Aorta (tissue), 5 donors: Measurements from ENCODE around the gene ZDHHC19. TPM values are rescaled to one million over a fixed set of nuclear protein-coding genes. Genes with fewer than 3 reads are reported as not detected.

Experiments
- ATAC-seq: fragments of 200-7000 bp; cut with Tn5 transposase; one replicate; pipeline ENCODE4 v1.9.1; 2022; ENCODE audit warnings: moderate library complexity; ENCODE audit not compliant: low FRiP score
- DNase-seq, 2 donors: peaks; one replicate each; pipeline ENCODE4 v3.0.0-alpha.2; 2020
- H3K27ac ChIP-seq, 2 donors: one replicate each; pipeline ENCODE4 v1.5.1; 2013; ENCODE audit warnings: low read length in 2 of 2, mild to moderate bottlenecking in 2 of 2, moderate library complexity in 2 of 2, control low read depth in 1 of 2, inconsistent platforms in 1 of 2, low read depth in 1 of 2
- H3K27me3 ChIP-seq, 2 donors: one replicate each; pipeline ENCODE4 v1.6.1; 2013; ENCODE audit warnings: control low read depth in 1 of 2, low read length in 1 of 2, mild to moderate bottlenecking in 1 of 2, moderate library complexity in 1 of 2; ENCODE audit not compliant: insufficient read depth in 2 of 2, control insufficient read depth in 1 of 2
- H3K36me3 ChIP-seq, 2 donors: one replicate each; pipeline ENCODE4 v1.6.1; 2013; ENCODE audit warnings: control low read depth in 1 of 2, low read length in 1 of 2, mild to moderate bottlenecking in 1 of 2; ENCODE audit not compliant: insufficient read depth in 2 of 2, control insufficient read depth in 1 of 2
- H3K4me1 ChIP-seq, 2 donors: one replicate each; pipeline ENCODE4 v1.6.1; 2013; ENCODE audit warnings: low read length in 2 of 2, control low read depth in 1 of 2, mild to moderate bottlenecking in 1 of 2, moderate library complexity in 1 of 2; ENCODE audit not compliant: insufficient read depth in 2 of 2, control insufficient read depth in 1 of 2
- H3K4me3 ChIP-seq, 2 donors: one replicate each; pipeline ENCODE4 v1.5.1; 2013; ENCODE audit warnings: low read length in 2 of 2, control low read depth in 1 of 2, mild to moderate bottlenecking in 1 of 2
- H3K9me3 ChIP-seq: one replicate; pipeline ENCODE4 v1.6.1; 2013; ENCODE audit warnings: mild to moderate bottlenecking, low read length; ENCODE audit not compliant: control insufficient read depth
- WGBS, 2 donors: extraction: QIAGEN DNeasy Blood & Tissue Kit; methylation state at CpG; one replicate each; pipeline ENCODE4 v1.1.7; 2013; 5-methylcytosine and 5-hydroxymethylcytosine counted together
- intact Hi-C, 2 donors: fragments of 100-400 bp; cut with DNase I; formaldehyde crosslinking; loops; one replicate each; pipeline versions ENCODE4 v1.14.2 to v1.15.0; 2022
- polyA plus RNA-seq, 2 donors: library from polyadenylated mRNA; stranded (reverse); fragments of 200-250 nt; gene quantifications; one replicate each; pipeline ENCODE4 v1.2.3, GENCODE V29; 2013
- total RNA-seq, 2 donors: library from RNA; stranded (reverse); fragmentation: NEBNext Ultra II Directional; extraction: Animal tissue kit (Norgen Biotek cat#: 25700); gene quantifications; one replicate each; pipeline ENCODE4 v1.2.1, GENCODE V29; 2021
- donor health status: healthy with polysubstance abuse.
- donor health status: Bipolar disorder and iron deficiency.
- donor health status: DM: no; HTN: no; CAD: no.
- donor health status: DM: no; HTN: no; CAD: no.
- donor health status: DM: yes; HTN: yes; CAD: no.

The ZDHHC19 gene
- total and polyA plus RNA-seq, 4 donors = 0.72 to 0.97 TPM; not detected in 2

GRCh38 chr3:196240424-196240823 is 29.2 kb upstream of the ZDHHC19 start:
- H3K4me3 ChIP-seq = no peak overlapping the region
- DNase-seq = no peak
- H3K36me3 ChIP-seq = peaks cover 6 to 9% of the 10 kb centered on the region in 2 donors
- no peaks in the 10 kb centered on the region for H3K9me3 ChIP-seq
- H3K27ac ChIP-seq = no peak overlapping the region
- H3K27me3 ChIP-seq = no peaks in the 10 kb centered on the region
- H3K4me1 ChIP-seq = no peaks in the 10 kb centered on the region
- intact Hi-C loops = no loop called here
- 67 to 69% methylated on average over 4 of the region's 4 CpGs for WGBS, 2 donors
- no peak for ATAC-seq

GRCh38 chr3:196238612-196239560 is 27.7 kb upstream of the ZDHHC19 start:
- H3K4me3 ChIP-seq = no peak overlapping the region
- H3K4me1 ChIP-seq = no peaks in the 10 kb centered on the region
- no peaks in the 10 kb centered on the region for H3K9me3 ChIP-seq
- 76 to 78% methylated on average over 14 of the region's 14 CpGs for WGBS, 2 donors
- no peak for ATAC-seq
- intact Hi-C loops = no loop called here
- H3K36me3 ChIP-seq = peaks cover 6 to 8% of the 10 kb centered on the region in 2 donors
- H3K27ac ChIP-seq = no peak overlapping the region
- H3K27me3 ChIP-seq = no peaks in the 10 kb centered on the region
- no peak for DNase-seq

GRCh38 chr3:196237203-196237602 is 26.0 kb upstream of the ZDHHC19 start:
- H3K27me3 ChIP-seq = no peaks in the 10 kb centered on the region
- no peak overlapping the region for H3K4me3 ChIP-seq
- H3K9me3 ChIP-seq = no peaks in the 10 kb centered on the region
- H3K36me3 ChIP-seq = peaks cover 6% of the 10 kb centered on the region in 2 donors
- DNase-seq = no peak
- WGBS, 2 donors = 88 to 94% methylated on average over 5 of the region's 5 CpGs
- no peaks in the 10 kb centered on the region for H3K4me1 ChIP-seq
- intact Hi-C loops = no loop called here
- no peak overlapping the region for H3K27ac ChIP-seq
- no peak for ATAC-seq

- H3K27ac ChIP-seq = no peak overlapping the region
Measured at GRCh38 chr3:196236223-196236622, 25.0 kb upstream of the ZDHHC19 start.

GRCh38 chr3:196235452-196236122 is 24.4 kb upstream of the ZDHHC19 start:
- intact Hi-C loops = no loop called here
- peaks cover 4 to 6% of the 10 kb centered on the region in 2 donors for H3K36me3 ChIP-seq
- H3K27ac ChIP-seq = no peak overlapping the region
- WGBS, 2 donors = 74 to 78% methylated on average over 12 of the region's 12 CpGs
- ATAC-seq (no peak), DNase-seq (no peak)
- H3K4me3 ChIP-seq = no peak overlapping the region
- no peaks in the 10 kb centered on the region for H3K4me1 ChIP-seq
- H3K27me3 ChIP-seq = no peaks in the 10 kb centered on the region
- no peaks in the 10 kb centered on the region for H3K9me3 ChIP-seq

More at GRCh38 chr3:196236223-196236622, 25.0 kb upstream of the ZDHHC19 start:
- no peaks in the 10 kb centered on the region for H3K4me1 ChIP-seq
- intact Hi-C loops = no loop called here
- no peaks in the 10 kb centered on the region for H3K27me3 ChIP-seq
- no peaks in the 10 kb centered on the region for H3K9me3 ChIP-seq
- 92 to 95% methylated on average over 8 of the region's 8 CpGs for WGBS, 2 donors
- peak; percentile 15 for ATAC-seq
- H3K36me3 ChIP-seq = peaks cover 4 to 6% of the 10 kb centered on the region in 2 donors
- no peak overlapping the region for H3K4me3 ChIP-seq
- DNase-seq = no peak

GRCh38 chr3:196232882-196233251 is 21.7 kb upstream of the ZDHHC19 start:
- H3K4me3 ChIP-seq = no peak overlapping the region
- no peak for ATAC-seq
- H3K36me3 ChIP-seq = peaks cover 2 to 3% of the 10 kb centered on the region in 2 donors
- H3K27me3 ChIP-seq = no peaks in the 10 kb centered on the region
- intact Hi-C loops = no loop called here
- no peak for DNase-seq
- no peak overlapping the region for H3K27ac ChIP-seq
- H3K4me1 ChIP-seq = no peaks in the 10 kb centered on the region
- no peaks in the 10 kb centered on the region for H3K9me3 ChIP-seq
- WGBS, 2 donors = 82 to 89% methylated on average over 8 of the region's 8 CpGs

GRCh38 chr3:196232154-196232881 is 21.1 kb upstream of the ZDHHC19 start:
- DNase-seq (no peak), ATAC-seq (no peak)
- Histone ChIP-seq H3K4me3 (no peak overlapping the region), H3K4me1 (no peaks in the 10 kb centered on the region), H3K36me3 (peaks cover 0 to 1% of the 10 kb centered on the region in 2 donors), H3K9me3 (no peaks in the 10 kb centered on the region), H3K27ac (no peak overlapping the region), H3K27me3 (no peaks in the 10 kb centered on the region)
- WGBS, 2 donors = 94 to 95% methylated on average over 12 of the region's 12 CpGs
- intact Hi-C loops = no loop called here

GRCh38 chr3:196227629-196228493 is 16.7 kb upstream of the ZDHHC19 start:
- no peak for DNase-seq

More at GRCh38 chr3:196227629-196228493, 16.7 kb upstream of the ZDHHC19 start:
- 37 to 41% methylated on average over 23 to 24 of the region's 24 CpGs for WGBS, 2 donors
- no peak overlapping the region for H3K4me3 ChIP-seq
- no peaks in the 10 kb centered on the region for H3K27me3 ChIP-seq
- intact Hi-C loops = no loop called here
- no peaks in the 10 kb centered on the region for H3K36me3 ChIP-seq
- no peak overlapping the region for H3K27ac ChIP-seq
- no peak for ATAC-seq
- no peaks in the 10 kb centered on the region for H3K9me3 ChIP-seq
- H3K4me1 ChIP-seq = no peaks in the 10 kb centered on the region
